Non-pigmented ciliary epithelial cell (primary cell): ENCODE data around the gene MGAT3.

Source experiments
- DNase-seq: peaks from one replicate; pipeline ENCODE4 v3.0.0-alpha.2; 2010; ENCODE audit warnings: low read depth

MGAT3 gene

GRCh38 chr22:39471381-39472141 is 14.7 kb downstream of the MGAT3 start:
- DNase-seq = no peak

- no peak for DNase-seq
These were observed 16.1 kb downstream of the MGAT3 start for GRCh38 chr22:39472570-39473556.

GRCh38 chr22:39473851-39474250 is 17.0 kb downstream of the MGAT3 start:
- no peak for DNase-seq

GRCh38 chr22:39474351-39475111 is 17.7 kb downstream of the MGAT3 start:
- DNase-seq = no peak

- DNase-seq = no peak
These were observed 18.5 kb downstream of the MGAT3 start for GRCh38 chr22:39475337-39475736.

- DNase-seq = no peak
These were observed 19.1 kb downstream of the MGAT3 start for GRCh38 chr22:39475902-39476301.

- DNase-seq = no peak
These were observed 19.9 kb downstream of the MGAT3 start for GRCh38 chr22:39476664-39477063.

- no peak for DNase-seq
These were observed 20.7 kb downstream of the MGAT3 start for GRCh38 chr22:39477542-39477941.

- no peak for DNase-seq
These were observed 21.6 kb downstream of the MGAT3 start for GRCh38 chr22:39478441-39478850.

- DNase-seq = no peak
These were observed 22.4 kb downstream of the MGAT3 start for GRCh38 chr22:39479254-39479653.

- no peak for DNase-seq
These were observed 23.7 kb downstream of the MGAT3 start for GRCh38 chr22:39480557-39480956.

- no peak for DNase-seq
These were observed 24.2 kb downstream of the MGAT3 start for GRCh38 chr22:39481054-39481453.

GRCh38 chr22:39481595-39481994 is 24.8 kb downstream of the MGAT3 start:
- DNase-seq = no peak

GRCh38 chr22:39482768-39483167 is 26.0 kb downstream of the MGAT3 start:
- DNase-seq = no peak

GRCh38 chr22:39486951-39487825 is 30.4 kb downstream of the MGAT3 start:
- DNase-seq = no peak

- DNase-seq = no peak
These were observed 31.2 kb downstream of the MGAT3 start for GRCh38 chr22:39487826-39488520.

- no peak for DNase-seq
These were observed 31.8 kb downstream of the MGAT3 start for GRCh38 chr22:39488563-39489083.

- no peak for DNase-seq
These were observed 32.6 kb downstream of the MGAT3 start for GRCh38 chr22:39489094-39490068.

- no peak for DNase-seq
These were observed 33.5 kb downstream of the MGAT3 start for GRCh38 chr22:39490135-39490798.
